ENCODE results near the gene AMT.
A peak's percentile ranks its signal among the peaks of the same experiment; 100 is the strongest.
"Not testable (repeated sequence)": the region's sequence is repeated elsewhere in the genome, so short reads cannot be mapped to it uniquely, and the experiment has no call there.

AMT gene

DNA sequence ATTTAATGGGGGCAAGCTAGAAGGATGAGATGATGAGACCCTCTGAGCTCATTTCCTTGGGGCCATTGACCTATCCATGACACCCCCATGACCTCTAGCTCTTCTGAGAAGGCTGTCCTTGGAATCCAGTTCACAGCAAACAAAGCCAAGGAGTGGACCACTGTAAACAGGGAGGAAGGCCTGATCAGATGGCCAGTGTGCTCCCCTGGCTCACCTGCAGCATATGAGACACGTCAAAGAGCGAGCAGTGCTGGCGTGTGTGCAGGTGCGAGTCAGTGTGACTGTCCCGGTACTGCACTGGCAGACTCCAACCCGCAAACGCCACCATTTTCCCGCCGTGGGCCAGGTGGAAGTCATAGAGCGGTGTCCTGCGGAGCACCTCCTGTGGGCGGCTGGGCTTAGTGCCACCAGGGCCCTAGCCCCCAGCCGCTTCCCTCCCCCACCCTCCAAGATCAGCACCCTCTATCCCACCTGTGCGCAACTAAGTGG is 339 bp downstream of the AMT start:
- no peak for DNase-seq

DNA sequence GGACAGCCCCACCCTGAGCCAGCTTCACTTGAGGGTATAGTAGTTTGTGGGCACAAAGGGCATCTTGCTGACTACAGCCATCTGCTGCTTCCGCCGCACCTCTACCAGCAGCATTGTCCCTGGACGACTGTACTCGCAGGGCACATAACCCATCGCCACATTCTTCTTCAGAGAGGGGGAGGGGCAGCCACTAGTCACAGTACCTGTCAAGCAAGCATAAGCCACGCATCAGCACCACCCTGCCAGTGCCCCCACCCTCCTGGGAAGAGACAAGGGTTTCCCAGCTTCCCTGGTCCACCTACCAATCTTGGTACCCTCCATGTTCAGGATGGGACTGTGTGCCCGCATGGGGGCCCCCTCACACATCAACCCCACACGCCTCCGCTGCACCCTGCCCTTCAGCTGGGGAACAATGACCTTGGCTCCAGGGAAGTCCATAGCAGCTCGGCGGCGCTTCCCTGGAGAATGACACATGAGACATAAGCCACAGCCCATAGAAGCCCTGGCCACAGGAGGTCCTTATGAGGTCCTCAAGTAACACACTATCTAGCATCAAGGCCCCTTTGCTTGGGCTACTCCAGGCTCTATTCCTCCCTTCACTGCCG is 4.7 kb downstream of the AMT start:
- DNase-seq, result no peak

DNA sequence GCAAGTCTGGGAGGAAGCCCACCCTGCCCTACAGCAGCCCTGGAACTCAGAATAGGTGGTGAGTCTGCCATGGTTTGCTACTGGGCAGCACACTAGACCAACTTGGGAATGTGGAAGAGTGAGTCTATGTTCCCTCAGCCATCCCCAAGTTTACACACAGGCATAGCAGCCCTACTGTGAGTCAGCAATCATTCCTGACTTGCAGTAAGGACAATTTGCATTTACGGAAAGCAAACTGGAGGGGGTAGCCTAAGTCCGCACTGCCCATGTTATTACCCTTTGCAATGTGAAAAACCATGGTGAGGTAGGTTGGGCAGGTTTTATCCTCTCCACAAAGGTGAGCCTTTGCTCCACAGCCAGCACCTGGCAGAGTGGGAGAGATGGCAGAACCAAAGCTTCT is 5.4 kb downstream of the AMT start:
- DNase-seq, result no peak

DNA sequence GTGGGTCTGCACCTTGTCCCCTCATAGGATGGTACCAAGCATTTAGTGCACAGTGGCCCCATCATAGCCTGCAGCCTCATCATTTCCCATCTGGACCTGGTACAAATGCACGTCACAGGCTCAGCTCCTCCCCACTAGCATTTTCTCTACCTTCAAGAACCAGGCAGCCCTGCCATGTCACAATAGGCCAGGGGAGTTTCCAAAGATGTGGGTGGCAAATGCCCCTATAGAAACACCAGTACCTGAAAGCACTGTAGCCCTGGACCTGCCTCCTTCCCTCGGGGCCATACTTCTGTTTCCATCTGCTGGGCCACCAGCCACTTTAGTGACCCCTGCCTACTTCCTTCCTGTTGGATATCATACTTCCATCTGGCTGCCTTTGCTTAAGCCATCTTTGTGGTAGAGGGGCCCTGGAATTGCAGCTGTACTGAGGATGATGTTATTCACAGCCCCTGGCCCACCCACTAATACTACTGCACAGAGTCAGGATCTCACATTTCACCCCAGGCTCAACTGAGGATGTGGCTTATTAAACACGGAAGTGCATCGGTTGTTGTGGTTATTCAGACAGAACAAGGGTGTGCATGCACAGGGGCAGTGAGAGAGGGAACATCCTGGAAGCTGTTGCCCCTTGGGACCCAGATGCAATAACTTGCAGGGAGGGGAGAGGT is 6.2 kb downstream of the AMT start:
- DNase-seq, result no peak

DNA sequence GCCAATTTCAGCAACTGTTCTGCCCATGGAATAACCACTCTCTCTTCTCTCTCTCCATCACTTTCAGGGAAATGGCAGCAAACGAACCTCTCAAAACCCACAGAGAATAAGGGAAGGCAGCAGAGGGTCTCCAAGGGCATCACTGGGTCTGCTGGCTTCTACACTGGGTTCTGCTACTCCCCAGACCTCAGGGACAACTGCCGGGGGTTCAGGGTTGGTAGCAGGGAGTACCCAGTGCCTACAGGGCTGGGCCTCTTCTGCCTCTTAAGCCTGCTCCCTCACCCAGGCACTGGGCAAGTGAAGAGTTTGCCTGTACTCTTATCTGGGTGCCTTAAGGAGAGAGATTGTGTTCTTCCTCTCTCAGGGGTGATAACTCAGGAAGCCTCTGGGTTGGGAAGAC is 7.5 kb downstream of the AMT start:
- DNase-seq, result no peak

DNA sequence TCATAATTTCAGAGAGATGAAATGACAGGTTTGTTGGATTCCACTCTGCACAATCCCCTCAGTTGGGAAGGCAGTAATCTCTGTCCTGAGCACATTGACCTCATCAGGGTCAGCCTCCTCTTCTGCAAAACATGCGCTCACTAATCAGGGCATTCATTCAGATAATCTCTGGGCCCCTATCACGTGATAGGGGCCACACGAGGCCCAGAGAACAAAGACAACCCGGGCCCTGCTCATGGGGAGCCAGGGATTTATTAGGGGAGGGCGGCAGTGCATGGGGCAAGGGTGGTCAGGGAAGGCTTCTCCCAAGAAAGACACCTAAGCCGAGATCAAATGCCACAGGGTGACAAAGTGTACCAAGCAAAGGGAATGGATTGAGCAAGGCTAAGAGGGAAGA is 8.9 kb downstream of the AMT start:
- no peak for DNase-seq

DNA sequence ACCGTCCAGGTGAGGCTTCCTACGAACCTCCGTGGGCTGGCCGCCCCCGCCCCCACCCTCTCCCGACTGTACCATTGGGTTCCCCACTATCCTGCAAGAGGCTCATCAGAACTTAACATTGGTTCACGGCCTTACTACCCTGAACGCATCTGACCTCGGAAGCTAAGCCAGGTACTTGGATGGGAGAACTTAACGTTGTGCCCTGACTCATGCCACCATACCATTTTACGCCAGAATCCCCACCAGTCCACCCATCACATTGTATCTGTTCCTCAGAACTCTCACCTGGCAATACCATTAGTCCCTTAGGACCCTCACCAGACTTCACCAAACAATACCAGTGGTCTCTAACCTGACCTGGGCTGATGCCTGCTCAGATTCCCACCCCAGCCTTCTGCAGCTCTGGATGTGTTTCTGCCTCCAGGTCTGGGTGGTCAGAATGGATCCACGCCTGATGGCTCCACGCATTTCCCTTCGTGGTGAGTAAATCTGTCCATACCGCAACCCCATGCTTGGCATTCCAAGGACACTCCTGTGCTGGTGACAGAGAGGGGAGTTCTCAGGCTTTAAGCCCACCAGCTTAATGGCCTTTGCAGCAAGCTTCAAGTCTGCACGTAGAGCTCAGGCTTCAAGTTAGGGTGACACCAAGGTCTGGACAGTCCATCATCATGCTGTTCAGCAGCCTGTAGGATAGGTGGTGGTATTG is 9.5 kb downstream of the AMT start:
- no peak for DNase-seq

DNA sequence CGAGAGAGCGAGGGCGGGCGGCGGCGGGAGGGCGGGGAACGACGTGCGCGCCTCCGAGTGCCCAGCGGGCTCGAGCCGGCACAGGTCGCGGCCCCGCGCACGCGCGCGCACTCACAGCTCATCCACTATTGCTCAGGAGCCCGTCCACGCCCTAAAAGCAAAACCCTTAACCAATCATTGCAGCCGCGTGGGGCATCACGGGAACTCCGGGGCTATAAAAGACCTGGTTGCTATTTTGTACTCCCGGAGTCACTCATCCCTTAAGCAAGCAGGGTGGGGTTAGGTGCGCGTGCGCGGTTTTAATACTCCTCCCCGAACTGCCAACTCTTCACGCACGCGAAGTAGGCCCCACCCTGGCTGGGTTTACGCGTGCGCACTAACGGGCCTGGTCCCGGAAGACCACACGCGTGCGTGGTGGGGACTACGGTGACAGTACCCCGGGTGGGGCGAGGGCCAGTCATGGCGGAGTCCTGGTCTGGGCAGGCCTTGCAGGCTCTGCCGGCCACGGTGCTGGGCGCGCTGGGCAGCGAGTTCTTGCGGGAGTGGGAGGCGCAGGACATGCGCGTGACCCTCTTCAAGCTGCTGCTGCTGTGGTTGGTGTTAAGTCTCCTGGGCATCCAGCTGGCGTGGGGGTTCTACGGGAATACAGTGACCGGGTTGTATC is 10.2 kb downstream of the AMT start, which contains the start of the genes RHOA and TCTA:
Gene RHOA, minus strand, starts transcription at position 9 of the 664 bp plus-strand sequence. CDS start 36,387 bp downstream, outside the sequence.
Gene TCTA, plus strand, starts transcription at position 456 of the 664 bp plus-strand sequence. Its CDS starts 4 bp downstream, at position 460.
- DNase-seq, result peak; percentile 100

DNA sequence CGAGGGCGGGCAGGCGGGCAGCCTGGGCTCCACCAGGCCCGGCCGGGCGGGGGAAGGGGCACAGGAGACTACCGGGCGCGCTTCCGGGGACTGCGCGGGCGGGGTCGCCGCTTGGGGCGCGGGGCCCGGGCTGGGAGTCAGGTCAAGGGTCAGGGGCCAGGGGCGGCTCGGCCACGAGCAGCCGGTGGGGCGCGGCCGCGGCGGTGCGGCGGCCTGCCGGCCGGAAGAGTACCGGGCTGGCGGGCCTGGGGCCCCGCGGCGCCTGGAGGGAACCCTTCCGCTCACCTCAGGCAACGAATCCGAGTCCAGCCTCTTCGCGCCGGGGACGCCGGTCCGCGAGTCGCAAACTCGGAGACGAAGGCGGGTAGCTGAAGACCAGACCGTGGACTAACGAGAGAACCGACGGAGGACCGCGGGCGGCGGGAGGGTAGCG is 10.7 kb downstream of the AMT start:
- no peak for DNase-seq

DNA sequence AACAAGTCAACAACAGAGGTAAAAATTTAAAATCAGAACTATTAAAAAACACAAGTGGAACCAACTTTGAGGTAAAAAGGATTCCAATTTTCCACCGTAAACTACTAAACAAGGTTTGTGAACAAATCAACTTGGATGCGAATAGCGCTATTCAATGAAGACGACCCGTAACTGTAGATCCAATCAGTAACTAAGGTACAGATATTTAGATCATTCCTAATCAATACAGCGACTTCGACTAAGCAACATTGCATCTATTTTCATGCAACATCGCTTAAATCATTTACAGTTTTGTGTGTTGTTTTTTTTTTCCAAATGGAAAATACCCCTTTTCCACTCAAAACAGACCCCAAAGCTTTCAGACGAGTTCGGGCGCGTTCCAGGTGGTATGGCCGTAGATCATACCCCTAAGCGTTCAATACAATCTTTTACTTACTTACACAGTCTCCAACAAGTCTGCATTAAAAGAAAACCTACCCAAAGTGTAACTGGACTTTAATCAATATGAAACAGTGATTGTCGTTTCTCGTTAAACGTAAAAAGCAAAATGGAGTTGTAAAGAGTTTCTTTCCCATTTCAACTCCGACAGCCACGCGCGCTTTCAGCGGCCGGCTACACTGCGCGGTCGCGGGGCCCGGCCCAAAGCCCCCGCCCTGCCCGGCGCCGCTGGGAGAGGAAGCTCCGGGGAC is 11.3 kb downstream of the AMT start:
- no peak for DNase-seq

DNA sequence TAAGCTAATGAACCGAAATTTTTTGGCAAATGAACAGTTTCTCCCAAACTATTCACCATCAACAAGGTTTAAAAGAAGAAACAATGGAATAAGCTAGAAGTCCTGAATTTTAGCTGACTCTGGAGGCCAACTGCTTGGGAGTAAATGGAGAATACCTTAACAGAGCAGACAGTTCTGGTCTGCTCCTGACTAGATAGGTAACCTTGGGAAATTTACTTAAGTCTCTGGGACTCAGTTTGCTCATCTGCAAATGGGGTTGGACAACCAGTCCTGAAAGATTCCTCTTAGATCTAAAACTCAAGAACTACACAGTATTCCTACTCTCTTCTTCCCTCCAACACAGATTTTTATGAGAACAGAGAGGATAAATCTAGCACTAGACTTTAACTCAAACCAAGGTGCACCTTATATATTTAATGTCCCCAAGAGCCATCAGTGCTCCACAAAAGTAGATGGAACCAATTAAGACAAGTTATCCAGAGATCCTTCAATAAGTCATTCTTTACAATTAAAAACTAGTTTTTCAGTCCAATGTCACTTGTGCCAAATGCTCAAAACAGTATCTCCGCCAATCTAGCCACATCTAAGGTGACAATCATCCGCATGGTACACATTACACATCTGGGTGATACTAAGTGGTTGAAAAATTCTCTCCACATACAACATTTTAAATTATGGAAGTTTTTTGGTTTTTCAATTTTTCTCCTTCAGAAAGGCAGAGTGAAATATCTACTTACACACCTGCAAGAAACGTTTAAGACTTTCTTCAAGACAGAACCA is 12.0 kb downstream of the AMT start:
- DNase-seq, result no peak

DNA sequence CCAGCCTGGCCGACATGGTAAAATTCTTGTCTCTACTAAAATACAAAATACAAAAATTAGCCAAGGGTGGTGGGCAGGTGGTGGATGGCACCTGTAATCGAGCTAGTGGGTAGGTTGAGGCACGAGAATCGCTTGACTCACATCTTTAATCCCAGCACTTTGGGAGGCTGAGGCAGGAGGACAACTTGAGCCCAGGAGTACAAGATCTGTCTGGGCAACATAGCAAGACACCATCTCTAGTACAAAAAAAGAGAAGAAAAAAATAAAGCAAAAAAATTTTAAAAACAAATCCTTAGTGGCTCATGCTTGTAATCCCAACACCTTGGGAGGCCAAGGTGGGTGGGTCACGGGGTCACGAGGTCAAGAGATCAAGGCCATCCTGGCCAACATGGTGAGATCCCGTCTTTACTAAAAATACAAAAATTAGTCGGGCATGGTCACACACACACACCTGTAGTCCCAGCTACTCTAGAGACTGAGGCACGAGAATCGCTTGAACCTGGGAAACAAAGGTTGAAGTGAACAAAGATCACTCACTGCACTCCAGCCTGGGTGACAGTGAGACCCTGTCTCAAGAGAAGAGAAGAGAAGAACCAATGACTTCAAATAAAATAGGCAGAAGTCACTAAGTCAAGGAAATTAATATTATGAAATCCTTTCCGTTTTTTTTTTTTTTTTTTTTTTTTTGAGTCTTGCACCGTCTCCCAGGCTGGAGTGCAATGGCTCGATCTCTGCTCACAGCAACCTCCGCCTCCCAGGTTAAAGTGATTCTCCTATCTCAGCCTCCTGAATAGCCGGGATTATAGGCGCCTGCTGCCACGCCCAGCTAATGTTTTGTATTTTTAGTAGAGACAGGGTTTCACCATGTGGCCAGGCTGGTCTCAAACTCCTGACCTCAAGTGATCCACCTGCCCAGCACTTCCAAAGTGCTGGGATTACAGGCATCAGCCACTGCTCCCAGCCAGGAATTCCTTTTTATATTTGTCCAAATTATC is 15.4 kb downstream of the AMT start:
- DNase-seq, result no peak

DNA sequence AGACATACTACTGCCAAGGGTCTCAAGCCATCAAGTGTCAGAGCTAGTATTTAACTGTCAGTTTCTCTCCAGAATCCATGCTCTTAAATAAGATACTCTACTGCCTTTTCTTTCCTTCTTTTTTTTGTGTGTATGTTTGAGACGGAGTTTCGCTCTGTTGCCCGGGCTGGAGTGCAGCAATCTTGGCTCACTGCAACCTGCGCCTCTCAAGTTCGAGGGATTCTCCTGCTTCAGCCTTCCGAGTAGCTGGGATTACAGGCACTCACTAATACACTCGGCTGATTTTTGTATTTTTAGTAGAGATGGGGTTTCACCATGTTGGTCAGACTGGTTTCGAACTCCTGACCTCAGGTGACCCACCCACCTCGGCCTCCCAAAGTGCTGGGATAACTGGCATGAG is 16.7 kb downstream of the AMT start:
- not testable (repeated sequence) for DNase-seq

DNA sequence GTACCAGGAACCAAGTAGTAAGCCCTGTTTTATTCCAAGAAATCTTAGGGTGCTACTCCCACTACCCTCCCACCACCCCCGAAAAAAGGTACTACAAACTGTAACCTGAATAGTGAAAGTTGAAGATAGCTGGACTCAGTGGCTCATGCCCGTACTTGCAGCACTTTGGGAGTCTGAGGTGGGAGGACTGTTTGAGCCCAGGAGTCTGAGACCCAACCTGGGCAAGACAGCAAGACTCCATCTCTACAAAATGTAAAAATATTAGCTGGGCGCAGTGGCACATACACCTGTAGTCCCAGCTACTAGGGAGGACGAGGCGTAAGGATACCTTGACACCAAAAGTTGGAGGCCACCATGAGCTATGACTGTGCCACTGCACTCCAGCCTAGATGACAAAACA is 18.4 kb downstream of the AMT start:
- DNase-seq, result no peak

DNA sequence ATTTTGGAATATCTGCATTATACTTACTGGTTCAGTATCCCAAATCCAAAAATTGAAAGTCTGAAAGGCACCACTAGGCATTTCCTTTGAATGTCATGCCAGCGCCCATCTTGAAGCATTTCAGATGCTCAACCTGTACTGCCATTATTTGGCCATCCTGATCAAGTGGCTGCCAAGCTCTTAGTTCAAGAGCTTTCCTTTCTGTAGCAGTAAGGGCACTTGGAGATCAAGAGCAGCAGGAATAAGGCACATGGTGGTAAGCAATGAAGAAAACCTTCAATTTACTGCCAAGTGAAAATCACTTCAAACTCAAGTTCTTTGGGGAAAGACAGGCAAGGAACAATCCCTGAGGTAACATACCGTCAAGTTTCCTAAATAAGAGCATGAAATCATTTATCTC is 20.5 kb downstream of the AMT start:
- DNase-seq, result no peak

DNA sequence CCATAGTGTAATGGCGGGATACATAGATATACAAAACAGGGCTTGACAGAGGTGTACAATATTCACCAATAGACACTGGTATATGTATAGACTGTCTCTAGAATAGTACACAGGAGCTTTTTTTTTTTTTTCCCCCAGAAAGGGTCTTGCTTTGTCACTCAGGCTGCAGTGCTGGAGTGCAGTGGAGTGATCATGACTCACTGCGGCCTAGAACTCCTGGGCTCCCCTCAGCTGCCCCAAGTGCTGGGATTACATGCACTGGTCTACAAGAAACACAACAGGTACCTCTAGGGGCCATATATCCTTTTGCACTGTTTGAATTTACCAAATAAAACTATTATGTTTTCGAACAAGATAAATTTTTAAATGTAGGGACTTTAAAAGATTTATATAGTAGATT is 22.8 kb downstream of the AMT start:
- no peak for DNase-seq

DNA sequence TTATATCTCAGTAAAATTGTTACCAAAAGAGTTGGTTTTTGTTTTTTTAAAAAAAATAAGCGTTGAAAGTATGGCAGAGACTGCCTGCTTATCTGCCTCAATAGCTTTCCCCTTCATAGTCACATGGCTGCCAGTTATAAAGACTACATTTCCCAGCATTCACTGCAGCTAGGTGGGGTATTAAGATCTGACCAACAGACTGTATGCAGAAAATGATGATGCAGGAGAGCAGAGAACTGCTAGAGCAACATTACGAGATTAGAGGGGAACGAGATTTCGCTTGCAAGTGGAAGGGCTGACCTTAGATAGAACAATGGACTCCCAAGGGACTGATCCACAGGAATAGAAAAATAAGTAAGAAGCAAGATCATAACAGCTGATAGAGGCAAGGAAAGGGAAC is 24.8 kb downstream of the AMT start:
- DNase-seq, result no peak

DNA sequence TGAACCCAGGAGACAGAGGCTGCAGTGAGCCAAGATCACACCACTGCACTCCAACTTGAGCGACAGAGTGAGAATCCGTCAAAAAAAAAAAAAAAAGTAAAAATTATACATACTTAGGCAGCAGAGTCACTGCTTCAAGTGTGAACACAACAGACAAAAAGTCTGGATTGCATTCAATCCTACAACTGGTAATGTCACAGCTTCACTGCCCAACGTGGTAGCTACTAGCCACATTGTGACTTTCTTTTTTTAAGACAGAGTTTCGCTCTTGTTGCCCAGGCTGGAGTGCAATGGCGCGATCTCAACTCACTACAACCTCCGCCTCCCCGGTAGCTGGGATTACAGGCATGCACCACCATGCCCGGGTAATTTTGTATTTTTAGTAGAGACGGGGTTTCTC is 31.0 kb downstream of the AMT start:
- not testable (repeated sequence) for DNase-seq

DNA sequence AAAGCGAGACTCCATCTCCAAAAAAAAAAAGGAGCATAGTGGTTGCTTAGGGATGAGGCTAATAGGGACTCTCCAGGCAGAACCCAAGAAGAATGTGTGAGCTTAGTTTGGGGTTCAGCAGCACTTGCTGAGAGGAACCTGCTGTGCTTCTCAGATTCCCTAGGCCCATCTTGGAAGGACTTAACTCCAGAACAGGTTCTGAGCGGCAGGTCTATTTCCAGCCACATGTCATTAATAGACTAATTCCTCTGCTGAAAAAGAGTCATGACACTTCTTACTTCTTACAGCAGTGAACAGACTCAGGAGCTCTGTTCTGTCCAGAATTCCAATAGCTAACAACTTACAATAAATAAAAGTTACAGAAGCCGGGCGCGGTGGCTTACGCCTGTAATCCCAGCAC is 33.0 kb downstream of the AMT start:
- DNase-seq, result no peak

DNA sequence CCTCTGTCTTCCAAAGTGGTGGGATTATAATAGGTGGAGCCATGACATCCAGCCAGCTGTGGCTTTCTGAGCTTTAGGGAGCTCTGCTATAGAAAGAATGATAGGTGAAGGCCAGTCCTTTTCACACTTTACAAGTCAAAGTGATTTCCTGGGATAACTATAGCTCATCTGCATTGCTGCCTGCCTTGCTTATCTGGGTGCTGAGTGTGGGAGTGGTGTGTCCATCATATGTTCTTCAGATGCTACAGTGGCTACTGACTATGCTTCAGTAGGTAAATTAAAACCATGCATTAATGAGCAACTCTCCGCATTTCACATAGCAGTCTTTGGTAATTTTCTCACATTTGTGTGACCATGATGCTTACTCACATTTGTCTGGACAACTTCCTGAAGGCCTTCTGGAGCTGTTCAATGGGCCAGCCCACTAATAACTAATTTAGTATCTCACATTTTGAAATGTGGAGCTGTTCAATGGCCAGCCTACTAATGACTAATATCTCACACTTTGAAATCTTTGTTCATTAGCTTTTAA is 33.9 kb downstream of the AMT start:
- no peak for DNase-seq

Data from 8988T (cell line).